CD14-positive monocyte (primary cell): ENCODE measurements around the gene CAV2. TPM values are rescaled to one million over a fixed set of nuclear protein-coding genes. Genes with fewer than 3 reads are reported as not detected.

Experiments used
- DNase-seq, 3 donors: peaks; one replicate each; pipeline ENCODE4 v3.0.0-alpha.2; 2011 to 2022
- H2AFZ ChIP-seq: 2 replicates; pipeline ENCODE4 v1.6.0; 2012; ENCODE audit warnings: mild to moderate bottlenecking, low read depth, low read length, inconsistent platforms; ENCODE audit not compliant: insufficient read depth, poor library complexity, severe bottlenecking
- H3K27ac ChIP-seq, 2 donors: 1 replicate in 1 of 2; 2 replicates in 1 of 2; pipeline ENCODE4 v1.5.1; 2012 to 2013; ENCODE audit warnings: low read length in 2 of 2, control low read depth in 1 of 2, inconsistent platforms in 1 of 2, low read depth in 1 of 2, mild to moderate bottlenecking in 1 of 2
- H3K27me3 ChIP-seq, 2 donors: one replicate each; pipeline versions ENCODE4 v1.6.0 to v1.6.1; 2011 to 2013; ENCODE audit warnings: low read length in 2 of 2; ENCODE audit not compliant: control insufficient read depth in 2 of 2, insufficient read depth in 2 of 2
- H3K36me3 ChIP-seq, 2 donors: replicated peaks in 1 of 2; 1 replicate in 1 of 2; 2 replicates in 1 of 2; pipeline versions ENCODE4 v1.5.1 to v1.6.1; 2012 to 2013; ENCODE audit warnings: low read length in 2 of 2, control low read depth in 1 of 2, inconsistent platforms in 1 of 2, mild to moderate bottlenecking in 1 of 2; ENCODE audit not compliant: insufficient read depth in 2 of 2, control insufficient read depth in 1 of 2
- H3K4me1 ChIP-seq, 2 donors: 1 replicate in 1 of 2; 2 replicates in 1 of 2; pipeline versions ENCODE4 v1.5.1 to v1.6.1; 2012 to 2013; ENCODE audit warnings: low read length in 2 of 2, control low read depth in 1 of 2, inconsistent platforms in 1 of 2, mild to moderate bottlenecking in 1 of 2, moderate library complexity in 1 of 2; ENCODE audit not compliant: insufficient read depth in 2 of 2, control insufficient read depth in 1 of 2
- H3K4me2 ChIP-seq: replicated peaks from 2 replicates; pipeline ENCODE3; 2012; ENCODE audit warnings: low read length, moderate library complexity, mild to moderate bottlenecking; ENCODE audit not compliant: poor library complexity, severe bottlenecking; ENCODE audit errors: extremely low read depth
- H3K4me3 ChIP-seq, 3 experiments: fragments of 200-600 bp in 1 of 3; sonication (generic) in 1 of 3; replicated peaks in 1 of 3; 1 replicate in 2 of 3; 2 replicates in 1 of 3; pipeline ENCODE4 v1.5.1; 2011 to 2013; ENCODE audit warnings: low read length in 3 of 3, mild to moderate bottlenecking in 3 of 3, control low read depth in 2 of 3, low read depth in 2 of 3, inconsistent platforms in 1 of 3, moderate library complexity in 1 of 3
- H3K79me2 ChIP-seq: 2 replicates; pipeline ENCODE4 v1.6.0; 2012; ENCODE audit warnings: mild to moderate bottlenecking, control low read depth, inconsistent platforms, low read length, moderate library complexity; ENCODE audit not compliant: insufficient read depth
- H3K9ac ChIP-seq: 2 replicates; pipeline ENCODE4 v1.6.0; 2017; ENCODE audit warnings: low read length, mild to moderate bottlenecking; ENCODE audit not compliant: insufficient read depth, poor library complexity, severe bottlenecking
- H3K9me3 ChIP-seq, 2 donors: replicated peaks in 1 of 2; 1 replicate in 1 of 2; 2 replicates in 1 of 2; pipeline versions ENCODE4 v1.5.1 to v1.6.1; 2012 to 2013; ENCODE audit warnings: low read length in 2 of 2, control low read depth in 1 of 2; ENCODE audit not compliant: control insufficient read depth in 1 of 2, insufficient read depth in 1 of 2
- H4K20me1 ChIP-seq: 2 replicates; pipeline ENCODE4 v1.6.0; 2012; ENCODE audit warnings: mild to moderate bottlenecking, low read length, control low read depth, moderate library complexity; ENCODE audit not compliant: insufficient read depth
- H3K27ac Mint-ChIP-seq, 7 donors: one replicate each; pipeline ENCODE4 v1.8.0; 2020; ENCODE audit warnings: mild to moderate bottlenecking in 7 of 7, mixed read lengths in 7 of 7, moderate library complexity in 6 of 7, inconsistent platforms in 2 of 7
- H3K27me3 Mint-ChIP-seq, 3 donors: one replicate each; pipeline ENCODE4 v1.8.0; 2021 to 2022; ENCODE audit warnings: low read depth in 3 of 3, mild to moderate bottlenecking in 3 of 3, mixed read lengths in 3 of 3, moderate library complexity in 3 of 3, inconsistent platforms in 1 of 3
- H3K36me3 Mint-ChIP-seq, 2 donors: one replicate each; pipeline ENCODE4 v1.8.0; 2020; ENCODE audit warnings: mixed read lengths in 2 of 2, inconsistent platforms in 1 of 2, mild to moderate bottlenecking in 1 of 2
- H3K4me1 Mint-ChIP-seq: one replicate; pipeline ENCODE4 v1.8.0; 2020; ENCODE audit warnings: mild to moderate bottlenecking, mixed read lengths
- H3K4me3 Mint-ChIP-seq, 2 donors: one replicate each; pipeline ENCODE4 v1.8.0; 2020; ENCODE audit warnings: mild to moderate bottlenecking in 2 of 2, mixed read lengths in 2 of 2, moderate library complexity in 1 of 2
- H3K9me3 Mint-ChIP-seq, 7 donors: one replicate each; pipeline ENCODE4 v1.8.0; 2020 to 2022; ENCODE audit warnings: mixed read lengths in 7 of 7, mild to moderate bottlenecking in 6 of 7, moderate library complexity in 6 of 7, inconsistent platforms in 2 of 7
- WGBS: methylation state at CpG from one replicate; pipeline ENCODE4 v1.1.5; 2013; ENCODE audit warnings: missing lambda C conversion rate; ENCODE audit not compliant: insufficient coverage; 5-methylcytosine and 5-hydroxymethylcytosine counted together
- intact Hi-C, 2 donors: fragments of 100-400 bp; cut with micrococcal nuclease; formaldehyde crosslinking; loops; one replicate each; pipeline versions ENCODE4 v1.15.0 to v1.15.1; 2023
- polyA plus RNA-seq, 3 donors: library from polyadenylated mRNA; depleted of rRNA in 1 of 3; unstranded in 2 of 3; stranded (reverse) in 1 of 3; fragments of 300-500 nt in 2 of 3; fragments of >200 nt in 1 of 3; fragmentation: Illumina TruSeq in 2 of 3; gene quantifications; 1 replicate in 2 of 3; 2 replicates in 1 of 3; pipeline ENCODE4 v1.2.3, GENCODE V29; 2012 to 2021
- TF ChIP-seq, protein P1 (sequence below): fragments of 200-600 bp; IDR thresholded peaks from one replicate; pipeline ENCODE4 v1.8.0; 2022; ENCODE audit warnings: antibody characterized with exemption, mild to moderate bottlenecking

The CAV2 gene
- polyA plus RNA-seq, 3 donors = 0.19 TPM; not detected in 2

DNA sequence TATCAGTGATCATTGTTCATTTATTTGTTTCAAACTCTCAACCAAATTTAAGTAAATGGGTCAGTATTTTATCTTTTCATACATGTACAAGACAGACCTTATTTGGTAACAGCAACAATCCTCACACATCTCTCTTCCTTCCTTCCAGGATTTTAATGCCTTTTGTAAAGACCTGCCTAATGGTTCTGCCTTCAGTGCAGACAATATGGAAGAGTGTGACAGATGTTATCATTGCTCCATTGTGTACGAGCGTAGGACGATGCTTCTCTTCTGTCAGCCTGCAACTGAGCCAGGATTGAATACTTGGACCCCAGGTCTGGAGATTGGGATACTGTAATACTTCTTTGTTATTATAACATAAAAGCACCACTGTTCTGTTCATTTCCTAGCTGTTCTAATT is 6.3 kb downstream of the CAV2 start:
- no peak for DNase-seq
- H3K36me3 ChIP-seq = no peaks in the 10 kb centered on the region
- no peak overlapping the region for H3K9ac ChIP-seq
- H3K4me1 ChIP-seq = no peaks in the 10 kb centered on the region
- Mint-ChIP-seq H3K9me3 (peaks cover 0 to 2% (median 0%) of the 10 kb centered on the region in 7 donors), H3K36me3 (peaks cover under 1 to 4% of the 10 kb centered on the region in 2 donors), H3K4me3 (no peak overlapping the region), H3K4me1 (peaks cover 1% of the 10 kb centered on the region), H3K27me3 (peaks cover 22 to 35% (median 22%) of the 10 kb centered on the region in 3 donors), H3K27ac (no peak overlapping the region)
- H2AFZ ChIP-seq = no peak overlapping the region
- TF ChIP-seq, protein P1, sequence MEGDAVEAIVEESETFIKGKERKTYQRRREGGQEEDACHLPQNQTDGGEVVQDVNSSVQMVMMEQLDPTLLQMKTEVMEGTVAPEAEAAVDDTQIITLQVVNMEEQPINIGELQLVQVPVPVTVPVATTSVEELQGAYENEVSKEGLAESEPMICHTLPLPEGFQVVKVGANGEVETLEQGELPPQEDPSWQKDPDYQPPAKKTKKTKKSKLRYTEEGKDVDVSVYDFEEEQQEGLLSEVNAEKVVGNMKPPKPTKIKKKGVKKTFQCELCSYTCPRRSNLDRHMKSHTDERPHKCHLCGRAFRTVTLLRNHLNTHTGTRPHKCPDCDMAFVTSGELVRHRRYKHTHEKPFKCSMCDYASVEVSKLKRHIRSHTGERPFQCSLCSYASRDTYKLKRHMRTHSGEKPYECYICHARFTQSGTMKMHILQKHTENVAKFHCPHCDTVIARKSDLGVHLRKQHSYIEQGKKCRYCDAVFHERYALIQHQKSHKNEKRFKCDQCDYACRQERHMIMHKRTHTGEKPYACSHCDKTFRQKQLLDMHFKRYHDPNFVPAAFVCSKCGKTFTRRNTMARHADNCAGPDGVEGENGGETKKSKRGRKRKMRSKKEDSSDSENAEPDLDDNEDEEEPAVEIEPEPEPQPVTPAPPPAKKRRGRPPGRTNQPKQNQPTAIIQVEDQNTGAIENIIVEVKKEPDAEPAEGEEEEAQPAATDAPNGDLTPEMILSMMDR = no peak
- H4K20me1 ChIP-seq = no peaks in the 10 kb centered on the region
- no peak overlapping the region for H3K4me2 ChIP-seq
- H3K4me3 ChIP-seq = no peak overlapping the region
- H3K9me3 ChIP-seq = peaks cover 0 to under 1% of the 10 kb centered on the region in 2 donors
- peaks cover 19 to 31% of the 10 kb centered on the region in 2 donors for H3K27me3 ChIP-seq
- no peaks in the 10 kb centered on the region for H3K79me2 ChIP-seq
- intact Hi-C loops = no loop called here
- WGBS = no CpG with 5 or more reads among the region's 3 CpGs
- no peak overlapping the region for H3K27ac ChIP-seq

DNA sequence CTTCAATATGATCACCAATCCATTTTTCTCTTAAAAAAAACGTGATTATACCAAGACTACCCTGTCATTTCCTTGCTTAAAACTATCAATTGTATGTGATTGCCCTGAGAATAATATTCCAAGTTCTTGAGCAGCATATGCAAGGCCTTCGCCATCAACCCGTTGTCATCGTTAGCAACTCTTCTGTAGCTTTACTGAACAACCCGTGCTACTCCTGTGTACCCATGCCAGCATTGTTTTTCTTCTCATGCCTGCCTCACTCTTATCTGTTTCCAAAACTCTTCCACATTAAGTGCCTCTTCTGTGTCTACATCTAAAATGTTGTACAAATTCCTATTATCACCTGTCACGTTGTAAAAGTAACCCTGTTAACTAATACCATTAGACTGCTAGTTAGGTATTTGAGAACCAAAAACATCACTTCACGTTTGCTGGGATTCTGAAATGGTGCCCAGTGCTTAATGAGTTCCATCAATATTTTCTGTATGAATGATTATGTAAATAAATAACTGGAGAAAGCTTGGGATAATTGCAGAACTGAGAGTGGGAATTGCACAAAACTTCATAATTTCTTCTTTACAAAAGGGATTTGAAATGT is 10.5 kb downstream of the CAV2 start:
- no peak overlapping the region for H3K4me3 Mint-ChIP-seq
- 91% methylated on average over 5 of the region's 7 CpGs for WGBS
- intact Hi-C loops = no loop called here

More for the DNA sequence above, 10.5 kb downstream of the CAV2 start:
- no peaks in the 10 kb centered on the region for H3K4me1 ChIP-seq
- no peak overlapping the region for H3K4me2 ChIP-seq
- no peak for DNase-seq
- no peak overlapping the region for H3K27ac ChIP-seq
- Mint-ChIP-seq H3K27me3 (peaks cover 5 to 16% (median 10%) of the 10 kb centered on the region in 3 donors), H3K36me3 (no peaks in the 10 kb centered on the region), H3K9me3 (peaks cover 0 to 2% (median 0%) of the 10 kb centered on the region in 7 donors), H3K4me1 (peaks cover 12% of the 10 kb centered on the region), H3K27ac (no peak overlapping the region)
- H3K4me3 ChIP-seq = no peak overlapping the region
- H3K27me3 ChIP-seq = no peaks in the 10 kb centered on the region
- TF ChIP-seq, protein P1 = no peak
- no peak overlapping the region for H3K9ac ChIP-seq
- H3K9me3 ChIP-seq = no peaks in the 10 kb centered on the region
- no peaks in the 10 kb centered on the region for H3K79me2 ChIP-seq
- no peaks in the 10 kb centered on the region for H3K36me3 ChIP-seq
- no peaks in the 10 kb centered on the region for H4K20me1 ChIP-seq
- no peak overlapping the region for H2AFZ ChIP-seq
